Astrocyte (in vitro differentiated cells and primary cell): ENCODE results near the gene LMNB1.

Source experiments
- EZH2 ChIP-seq: IDR thresholded peaks from 2 replicates; pipeline ENCODE4 v1.6.1; 2012; ENCODE audit warnings: mild to moderate bottlenecking, low read length, inconsistent platforms; ENCODE audit not compliant: insufficient read depth
- TF ChIP-seq, protein P1 (sequence below): IDR thresholded peaks from 2 replicates; pipeline ENCODE4 v1.5.1; 2011; ENCODE audit warnings: low read depth, mild to moderate bottlenecking, inconsistent platforms, low read length, moderate library complexity; ENCODE audit not compliant: insufficient read depth

DNA sequence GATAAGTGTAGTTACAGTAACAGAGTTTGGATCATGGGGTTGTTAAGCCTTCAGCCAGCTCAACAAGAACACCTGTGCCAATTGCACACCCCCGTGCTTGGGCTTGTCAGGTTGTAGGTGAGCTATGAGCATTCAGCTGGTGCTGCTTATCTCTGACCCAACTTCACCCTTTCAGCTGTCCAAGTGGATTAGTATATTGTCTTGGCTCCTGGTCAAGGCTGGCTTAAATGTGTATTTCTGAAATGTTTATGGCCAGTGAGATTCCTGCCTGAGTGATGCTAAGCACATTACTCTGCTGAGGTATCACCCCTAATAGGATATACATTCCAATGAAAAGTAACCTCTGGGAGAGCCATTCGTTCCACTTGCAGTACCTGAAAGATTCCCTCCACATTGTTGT, 44.2 kb upstream of the LMNB1 start:
- TF ChIP-seq EZH2 = no peak
- TF ChIP-seq, protein P1, sequence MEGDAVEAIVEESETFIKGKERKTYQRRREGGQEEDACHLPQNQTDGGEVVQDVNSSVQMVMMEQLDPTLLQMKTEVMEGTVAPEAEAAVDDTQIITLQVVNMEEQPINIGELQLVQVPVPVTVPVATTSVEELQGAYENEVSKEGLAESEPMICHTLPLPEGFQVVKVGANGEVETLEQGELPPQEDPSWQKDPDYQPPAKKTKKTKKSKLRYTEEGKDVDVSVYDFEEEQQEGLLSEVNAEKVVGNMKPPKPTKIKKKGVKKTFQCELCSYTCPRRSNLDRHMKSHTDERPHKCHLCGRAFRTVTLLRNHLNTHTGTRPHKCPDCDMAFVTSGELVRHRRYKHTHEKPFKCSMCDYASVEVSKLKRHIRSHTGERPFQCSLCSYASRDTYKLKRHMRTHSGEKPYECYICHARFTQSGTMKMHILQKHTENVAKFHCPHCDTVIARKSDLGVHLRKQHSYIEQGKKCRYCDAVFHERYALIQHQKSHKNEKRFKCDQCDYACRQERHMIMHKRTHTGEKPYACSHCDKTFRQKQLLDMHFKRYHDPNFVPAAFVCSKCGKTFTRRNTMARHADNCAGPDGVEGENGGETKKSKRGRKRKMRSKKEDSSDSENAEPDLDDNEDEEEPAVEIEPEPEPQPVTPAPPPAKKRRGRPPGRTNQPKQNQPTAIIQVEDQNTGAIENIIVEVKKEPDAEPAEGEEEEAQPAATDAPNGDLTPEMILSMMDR = no peak
